ENCODE measurements around the gene C2CD4B. TPM values are rescaled to one million over a fixed set of nuclear protein-coding genes. Genes with fewer than 3 reads are reported as not detected.

Gene C2CD4B
- 0.15 to 0.32 TPM (median 0.30 TPM) in 5 replicates for total RNA-seq (2022; extraction: Qiagen RNA extraction)

GRCh38 chr15:62165104-62165792 is at the start of gene C2CD4B:
Gene C2CD4B (minus strand): TSS chr15:62165285. CDS start chr15:62164984, 301 bp downstream.

Other genes with a start within 250 kb of the C2CD4B start
- gene VPS13C, start 104.8 kb downstream of the C2CD4B start, total RNA-seq (2022; extraction: Qiagen RNA extraction), result 9.1 to 16.0 TPM (median 11.4 TPM) in 5 replicates
- 0.06 to 0.32 TPM (median 0.12 TPM) in 5 replicates for gene C2CD4A, start 98.3 kb downstream of the C2CD4B start, total RNA-seq (2022; extraction: Qiagen RNA extraction)
- gene TLN2, start 225.3 kb upstream of the C2CD4B start, total RNA-seq (2022; extraction: Qiagen RNA extraction), result 5.8 to 10.1 TPM (median 8.1 TPM) in 5 replicates